Neuronal stem cell (in vitro differentiated cells): ENCODE results near the gene OR10A4.

ENCODE experiments used
- DNase-seq: peaks from one replicate; pipeline ENCODE4 v3.0.0-alpha.2; 2013; ENCODE audit warnings: low spot score
- H2AFZ ChIP-seq: one replicate; pipeline ENCODE4 v1.6.1; 2013; ENCODE audit warnings: mild to moderate bottlenecking, low read length, inconsistent platforms
- H2AK5ac ChIP-seq: 2 replicates; pipeline ENCODE4 v1.6.1; 2013; ENCODE audit warnings: low read depth, mild to moderate bottlenecking, inconsistent platforms, low read length, moderate library complexity, mixed read lengths
- H2BK120ac ChIP-seq: 2 replicates; pipeline ENCODE4 v1.6.1; 2013; ENCODE audit warnings: low read depth, mild to moderate bottlenecking, inconsistent platforms, low read length, moderate library complexity, mixed read lengths
- H2BK12ac ChIP-seq: one replicate; pipeline ENCODE4 v1.6.1; 2013; ENCODE audit warnings: low read length, inconsistent platforms
- H2BK15ac ChIP-seq: 2 replicates; pipeline ENCODE4 v1.6.1; 2013; ENCODE audit warnings: mild to moderate bottlenecking, low read length, inconsistent platforms, mixed read lengths
- H2BK5ac ChIP-seq: one replicate; pipeline ENCODE4 v1.6.1; 2013; ENCODE audit warnings: inconsistent platforms, mild to moderate bottlenecking, low read length, moderate library complexity
- H3K14ac ChIP-seq: one replicate; pipeline ENCODE4 v1.6.1; 2013; ENCODE audit warnings: low read length, inconsistent platforms
- H3K18ac ChIP-seq: 2 replicates; pipeline ENCODE4 v1.6.1; 2013; ENCODE audit warnings: low read length, inconsistent platforms
- H3K23ac ChIP-seq: 2 replicates; pipeline ENCODE4 v1.6.1; 2013; ENCODE audit warnings: low read depth, mild to moderate bottlenecking, mixed read lengths, low read length, inconsistent platforms; ENCODE audit not compliant: poor library complexity
- H3K27ac ChIP-seq: replicated peaks from 3 replicates; pipeline ENCODE4 v1.5.1; 2013; ENCODE audit warnings: low read length, inconsistent platforms
- H3K27me3 ChIP-seq, 3 experiments: 2 replicates each; pipeline ENCODE4 v1.6.1; 2013; ENCODE audit warnings: low read length in 3 of 3, mild to moderate bottlenecking in 2 of 3, inconsistent platforms in 1 of 3, low read depth in 1 of 3, mixed read lengths in 1 of 3, moderate library complexity in 1 of 3; ENCODE audit not compliant: control insufficient read depth in 3 of 3, insufficient read depth in 3 of 3
- H3K36me3 ChIP-seq, 2 donors: replicated peaks in 1 of 2; 2 replicates each; pipeline ENCODE4 v1.6.1; 2013; ENCODE audit warnings: low read length in 2 of 2; ENCODE audit not compliant: control insufficient read depth in 2 of 2, insufficient read depth in 2 of 2
- H3K4ac ChIP-seq: 2 replicates; pipeline ENCODE4 v1.6.1; 2013; ENCODE audit warnings: inconsistent platforms, mild to moderate bottlenecking, low read length, moderate library complexity
- H3K4me1 ChIP-seq, 2 donors: 1 replicate in 1 of 2; 2 replicates in 1 of 2; pipeline ENCODE4 v1.6.1; 2013; ENCODE audit warnings: low read length in 2 of 2, low read depth in 1 of 2; ENCODE audit not compliant: control insufficient read depth in 2 of 2, insufficient read depth in 1 of 2
- H3K4me2 ChIP-seq: one replicate; pipeline ENCODE4 v1.6.1; 2013; ENCODE audit warnings: mild to moderate bottlenecking, low read length, inconsistent platforms; ENCODE audit not compliant: insufficient read depth, poor library complexity, severe bottlenecking
- H3K4me3 ChIP-seq, 2 donors: 2 replicates each; pipeline ENCODE4 v1.5.1; 2013; ENCODE audit warnings: low read length in 2 of 2, mild to moderate bottlenecking in 2 of 2, inconsistent platforms in 1 of 2, moderate library complexity in 1 of 2
- H3K79me1 ChIP-seq: one replicate; pipeline ENCODE4 v1.6.1; 2013; ENCODE audit warnings: low read depth, mild to moderate bottlenecking, inconsistent platforms, low read length, moderate library complexity
- H3K9ac ChIP-seq: one replicate; pipeline ENCODE4 v1.6.1; 2013; ENCODE audit warnings: mild to moderate bottlenecking, low read depth, low read length, inconsistent platforms; ENCODE audit not compliant: poor library complexity
- H3K9me3 ChIP-seq, 2 donors: replicated peaks in 1 of 2; 2 replicates each; pipeline versions ENCODE3 to v1.6.1; 2013; ENCODE audit warnings: low read length in 2 of 2, mild to moderate bottlenecking in 2 of 2, inconsistent platforms in 1 of 2, low read depth in 1 of 2, mixed read lengths in 1 of 2, moderate library complexity in 1 of 2; ENCODE audit not compliant: control insufficient read depth in 2 of 2, insufficient read depth in 1 of 2
- H4K8ac ChIP-seq: one replicate; pipeline ENCODE4 v1.6.1; 2013; ENCODE audit warnings: low read depth, mild to moderate bottlenecking, inconsistent platforms, low read length, moderate library complexity
- H4K91ac ChIP-seq: one replicate; pipeline ENCODE4 v1.6.1; 2013; ENCODE audit warnings: low read length, low read depth, mild to moderate bottlenecking, inconsistent platforms; ENCODE audit not compliant: poor library complexity
- WGBS, 2 donors: extraction: QIAGEN DNeasy Blood & Tissue Kit; methylation state at CpG; one replicate each; pipeline ENCODE4 v1.1.7; 2013; ENCODE audit warnings: missing lambda C conversion rate in 2 of 2, mixed read lengths in 1 of 2; ENCODE audit not compliant: insufficient read length in 2 of 2, insufficient replicate concordance in 1 of 2; ENCODE audit errors: extremely low coverage in 2 of 2; 5-methylcytosine and 5-hydroxymethylcytosine counted together

The OR10A4 gene

GRCh38 chr11:6862961-6863360 lies 13.5 kb upstream of the OR10A4 start, which contains the start of gene OR10A2:
OR10A2 (plus strand) TSS chr11:6863057; CDS start chr11:6869755, 6,698 bp downstream.
- no peak within 1 kb of the TSS for H4K8ac ChIP-seq
- H4K91ac ChIP-seq, result no peak within 1 kb of the TSS
- H3K23ac ChIP-seq, result no peak within 1 kb of the TSS
- H2AK5ac ChIP-seq, result no peak within 1 kb of the TSS
- no peak within 1 kb of the TSS for H2BK5ac ChIP-seq
- H3K4me3 ChIP-seq, result no peak within 1 kb of the TSS
- no peaks in the 10 kb centered on the region for H3K79me1 ChIP-seq
- no peaks in the 10 kb centered on the region for H3K36me3 ChIP-seq
- no peak within 1 kb of the TSS for H3K27ac ChIP-seq
- DNase-seq, result no peak
- H3K9me3 ChIP-seq, result no peaks in the 10 kb centered on the region
- H2BK15ac ChIP-seq, result no peak within 1 kb of the TSS
- H2BK12ac ChIP-seq, result no peak within 1 kb of the TSS
- no CpG with 5 or more reads among the region's 1 CpG for WGBS, 2 donors
- H3K14ac ChIP-seq, result no peak within 1 kb of the TSS
- H3K9ac ChIP-seq, result no peak within 1 kb of the TSS
- no peak within 1 kb of the TSS for H3K4ac ChIP-seq
- H3K4me2 ChIP-seq, result no peak within 1 kb of the TSS
- H3K18ac ChIP-seq, result no peak within 1 kb of the TSS
- H2BK120ac ChIP-seq, result no peak within 1 kb of the TSS
- H3K4me1 ChIP-seq, result no peaks in the 10 kb centered on the region
- H3K27me3 ChIP-seq, result no peaks in the 10 kb centered on the region
- no peak within 1 kb of the TSS for H2AFZ ChIP-seq

DNA sequence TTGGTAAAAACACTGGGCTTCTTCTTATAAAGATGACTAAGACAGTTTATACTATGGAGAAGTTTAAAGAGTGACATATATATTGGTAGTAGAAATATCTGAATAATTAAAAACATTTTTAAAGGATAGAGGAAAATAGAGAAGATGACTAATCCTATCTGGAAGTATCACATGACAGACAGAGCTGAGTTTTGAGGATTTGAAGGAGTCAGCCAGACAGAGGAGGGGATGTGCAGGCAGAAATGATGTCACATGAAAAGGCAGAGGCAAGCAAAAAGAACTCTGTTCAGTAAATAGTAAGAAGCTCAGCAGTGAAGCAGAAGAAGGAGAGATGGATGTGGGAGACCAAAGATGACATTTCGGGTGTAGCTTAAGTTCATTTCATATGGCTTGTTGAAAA lies 12.0 kb upstream of the OR10A4 start:
- Histone ChIP-seq H2AFZ (no peak overlapping the region), H3K79me1 (no peaks in the 10 kb centered on the region), H3K18ac (no peak overlapping the region), H3K23ac (no peak overlapping the region), H2BK120ac (no peak overlapping the region), H3K9me3 (no peaks in the 10 kb centered on the region), H2AK5ac (no peak overlapping the region), H3K4ac (no peak overlapping the region), H3K9ac (no peak overlapping the region), H3K36me3 (no peaks in the 10 kb centered on the region), H2BK15ac (no peak overlapping the region), H4K8ac (no peak overlapping the region), H3K4me1 (no peaks in the 10 kb centered on the region), H4K91ac (no peak overlapping the region), H2BK12ac (no peak overlapping the region), H3K4me2 (no peak overlapping the region), H2BK5ac (no peak overlapping the region), H3K14ac (no peak overlapping the region), H3K27ac (no peak overlapping the region), H3K27me3 (no peaks in the 10 kb centered on the region), H3K4me3 (no peak overlapping the region)
- no CpG with 5 or more reads among the region's 1 CpG for WGBS, 2 donors
- DNase-seq, result no peak

- DNase-seq, result no peak
- Histone ChIP-seq H3K4ac (no peak overlapping the region), H2BK15ac (no peak overlapping the region), H2BK120ac (no peak overlapping the region), H3K14ac (no peak overlapping the region), H2AK5ac (no peak overlapping the region), H3K27ac (no peak overlapping the region), H2BK12ac (no peak overlapping the region), H3K9ac (no peak overlapping the region), H3K79me1 (no peaks in the 10 kb centered on the region), H3K4me1 (no peaks in the 10 kb centered on the region), H3K4me3 (no peak overlapping the region), H3K36me3 (no peaks in the 10 kb centered on the region), H2BK5ac (no peak overlapping the region), H3K9me3 (no peaks in the 10 kb centered on the region), H3K27me3 (no peaks in the 10 kb centered on the region), H4K8ac (no peak overlapping the region), H2AFZ (no peak overlapping the region), H3K23ac (no peak overlapping the region), H3K4me2 (no peak overlapping the region), H4K91ac (no peak overlapping the region), H3K18ac (no peak overlapping the region)
- WGBS, 2 donors, result no CpG with 5 or more reads among the region's 1 CpG
Measured at GRCh38 chr11:6871278-6871677, 5.1 kb upstream of the OR10A4 start.

GRCh38 chr11:6875761-6876160 lies 664 bp upstream of the OR10A4 start:
- H3K27me3 ChIP-seq, result no peaks in the 10 kb centered on the region
- no peak overlapping the region for H3K9ac ChIP-seq
- no peak overlapping the region for H2AFZ ChIP-seq
- whole genome bisulfite sequencing, 2 donors, result no CpG with 5 or more reads among the region's 2 CpGs
- H3K4me1 ChIP-seq, result no peaks in the 10 kb centered on the region
- H3K36me3 ChIP-seq, result no peaks in the 10 kb centered on the region
- no peaks in the 10 kb centered on the region for H3K79me1 ChIP-seq
- no peak overlapping the region for H3K27ac ChIP-seq
- DNase-seq, result no peak
- H3K4me2 ChIP-seq, result no peak overlapping the region
- H3K4ac ChIP-seq, result no peak overlapping the region
- H3K14ac ChIP-seq, result no peak overlapping the region
- no peak overlapping the region for H2BK15ac ChIP-seq
- H2AK5ac ChIP-seq, result no peak overlapping the region
- H2BK5ac ChIP-seq, result no peak overlapping the region
- no peak overlapping the region for H4K8ac ChIP-seq
- no peaks in the 10 kb centered on the region for H3K9me3 ChIP-seq
- H2BK12ac ChIP-seq, result no peak overlapping the region
- no peak overlapping the region for H4K91ac ChIP-seq
- no peak overlapping the region for H2BK120ac ChIP-seq
- H3K4me3 ChIP-seq, result no peak overlapping the region
- H3K23ac ChIP-seq, result no peak overlapping the region
- no peak overlapping the region for H3K18ac ChIP-seq
